GM13976 (cell line): ENCODE data around the gene SERGEF.

Experiments
- DNase-seq: peaks from one replicate; pipeline ENCODE4 v3.0.0; 2012; ENCODE audit warnings: low spot score
- CTCF ChIP-seq: IDR thresholded peaks from 2 replicates; pipeline ENCODE4 v1.5.1; 2012; ENCODE audit warnings: borderline replicate concordance, mild to moderate bottlenecking; ENCODE audit not compliant: insufficient read depth; ENCODE audit errors: extremely low read depth, missing control alignments, control extremely low read depth
- in situ Hi-C: fragments of 300-500 bp; cut with MboI; formaldehyde crosslinking; loops from one replicate; pipeline ENCODE4 v1.12.0; 2022; ENCODE audit warnings: low sequenced_read_pairs, mixed read lengths, inconsistent platforms; ENCODE audit not compliant: unreplicated experiment

The SERGEF gene

DNA sequence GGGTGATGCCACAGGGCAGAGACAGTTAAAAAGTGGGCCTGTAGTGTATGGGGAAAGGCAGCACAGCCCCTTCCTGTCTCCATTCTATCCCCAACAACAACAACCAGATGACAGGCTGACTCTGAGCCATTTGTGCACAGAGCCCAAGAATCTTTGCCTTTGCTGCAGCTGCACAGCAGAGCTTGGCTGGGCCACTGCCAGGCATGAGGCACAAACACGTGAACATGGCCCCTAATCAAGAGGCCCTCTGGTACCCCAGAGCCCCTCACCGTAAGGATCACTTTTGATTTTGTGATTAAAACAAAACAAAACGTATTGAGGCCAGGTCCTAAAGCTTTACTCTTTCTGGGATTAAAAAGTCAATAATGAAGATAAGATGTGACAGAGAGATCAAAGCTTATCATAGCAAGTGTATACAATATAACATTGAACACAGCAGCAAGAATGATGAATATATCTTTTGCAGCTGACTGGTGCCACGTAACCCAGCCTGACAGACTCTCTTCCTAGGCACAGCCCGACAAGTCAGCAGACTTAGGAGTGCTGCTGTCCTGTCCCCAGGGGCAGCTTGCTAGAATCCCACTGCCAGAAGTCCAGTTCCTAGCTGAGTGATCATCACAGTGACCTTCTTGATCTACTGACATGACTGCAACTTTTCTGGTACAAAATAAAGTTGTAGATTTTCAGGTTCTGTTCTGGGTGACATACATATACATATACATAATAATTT lies 117.8 kb downstream of the SERGEF start:
- in situ Hi-C loops: no loop called here
- no peak for TF ChIP-seq CTCF
- DNase-seq: no peak

GRCh38 chr11:17892409-17892808 lies 120.4 kb downstream of the SERGEF start:
- no peak for TF ChIP-seq CTCF
- DNase-seq: no peak
- in situ Hi-C loops: no loop called here

GRCh38 chr11:17890325-17890724 lies 122.5 kb downstream of the SERGEF start:
- no peak for DNase-seq
- in situ Hi-C loops: no loop called here
- TF ChIP-seq CTCF: no peak

DNA sequence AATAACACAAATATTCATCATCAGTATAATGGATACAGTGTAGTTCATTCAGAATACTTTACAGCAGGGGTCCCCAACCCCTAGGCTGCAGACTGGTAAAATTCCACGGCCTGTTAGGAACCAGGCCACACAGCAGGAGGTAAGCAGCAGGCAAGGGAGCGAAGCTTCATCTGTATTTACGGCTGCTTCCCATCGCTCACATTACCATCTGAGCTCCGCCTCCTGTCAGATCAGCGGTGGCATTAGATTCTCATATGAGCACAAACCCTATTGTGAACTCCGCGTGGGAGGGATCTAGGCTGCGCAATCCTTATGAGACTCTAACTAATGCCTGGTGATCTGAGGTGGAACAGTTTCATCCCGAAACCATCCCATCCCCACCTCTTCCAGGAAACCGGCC lies 125.1 kb downstream of the SERGEF start:
- no peak for DNase-seq
- in situ Hi-C loops: no loop called here

GRCh38 chr11:17883946-17884345 lies 128.9 kb downstream of the SERGEF start:
- no peak for TF ChIP-seq CTCF
- in situ Hi-C loops: no loop called here
- DNase-seq: no peak

More for the DNA sequence above, 125.1 kb downstream of the SERGEF start:
- TF ChIP-seq CTCF: no peak

GRCh38 chr11:17883057-17883456 lies 129.8 kb downstream of the SERGEF start:
- in situ Hi-C loops: no loop called here
- no peak for DNase-seq
- no peak for TF ChIP-seq CTCF
